NCI-H1105 (cell line): ENCODE data around the gene UXT.
"Not testable (repeated sequence)": the region's sequence is repeated elsewhere in the genome, so short reads cannot be mapped to it uniquely, and the experiment has no call there.

Experiments used
- DNase-seq: peaks from one replicate; lab custom pipeline; 2025; lab: John Stamatoyannopoulos, UW

UXT gene

GRCh38 chrX:47614618-47615017 is 44.4 kb downstream of the UXT start:
- no peak for DNase-seq

- DNase-seq, result no peak
These were observed 45.9 kb downstream of the UXT start for GRCh38 chrX:47613082-47613481.

GRCh38 chrX:47612418-47612817 is 46.6 kb downstream of the UXT start:
- DNase-seq, result no peak

- no peak for DNase-seq
These were observed 47.1 kb downstream of the UXT start for GRCh38 chrX:47611926-47612325.

GRCh38 chrX:47611489-47611888 is 47.5 kb downstream of the UXT start:
- no peak for DNase-seq

GRCh38 chrX:47610511-47610910 is 48.5 kb downstream of the UXT start:
- no peak for DNase-seq

GRCh38 chrX:47608130-47608810 is 50.7 kb downstream of the UXT start:
- no peak for DNase-seq

GRCh38 chrX:47607091-47607490 is 51.9 kb downstream of the UXT start:
- no peak for DNase-seq

GRCh38 chrX:47605024-47605423 is 54.0 kb downstream of the UXT start:
- no peak for DNase-seq

- DNase-seq, result not testable (repeated sequence)
These were observed 55.9 kb downstream of the UXT start for GRCh38 chrX:47603125-47603524.
